Activated T-cell treated with anti-CD3 and anti-CD28 coated beads, Interleukin-2, amount 50 U/mL, for 72 hours (primary cell): ENCODE results near the gene CAPS2. TPM values are rescaled to one million over a fixed set of nuclear protein-coding genes. Genes with fewer than 3 reads are reported as not detected.
A peak's percentile ranks its signal among the peaks of the same experiment; 100 is the strongest.

Source experiments
- ATAC-seq, 2 donors: fragments of 150-1000 bp; cut with Tn5 transposase; replicated peaks in 1 of 2; 2 replicates each; pipeline ENCODE4 v1.10.0; 2021; ENCODE audit warnings: moderate library complexity in 2 of 2, mild to moderate bottlenecking in 1 of 2
- DNase-seq, 2 donors: peaks; one replicate each; pipeline ENCODE4 v3.0.0; 2021 to 2022; ENCODE audit warnings: mixed read lengths in 1 of 2
- H3K27ac Mint-ChIP-seq: one replicate; pipeline ENCODE4 v1.8.0; 2022; ENCODE audit warnings: mild to moderate bottlenecking, moderate library complexity, mixed read lengths
- H3K27me3 Mint-ChIP-seq: one replicate; pipeline ENCODE4 v1.8.0; 2022; ENCODE audit warnings: low read depth, mixed read lengths
- H3K36me3 Mint-ChIP-seq, 2 donors: one replicate each; pipeline ENCODE4 v1.8.0; 2022; ENCODE audit warnings: mixed read lengths in 2 of 2, mild to moderate bottlenecking in 1 of 2; ENCODE audit not compliant: insufficient read depth in 2 of 2
- H3K4me1 Mint-ChIP-seq: one replicate; pipeline ENCODE4 v1.8.0; 2022; ENCODE audit warnings: low read depth, mixed read lengths
- H3K4me3 Mint-ChIP-seq, 2 donors: one replicate each; pipeline ENCODE4 v1.8.0; 2022; ENCODE audit warnings: mild to moderate bottlenecking in 2 of 2, mixed read lengths in 2 of 2, moderate library complexity in 2 of 2
- H3K9me3 Mint-ChIP-seq, 2 donors: one replicate each; pipeline ENCODE4 v1.8.0; 2022; ENCODE audit warnings: mixed read lengths in 2 of 2
- total RNA-seq, 2 donors: library from RNA; stranded (reverse); gene quantifications; one replicate each; pipeline ENCODE4 v1.2.3, GENCODE V29; 2022

CAPS2 gene
- total RNA-seq, 2 donors from 2014 or later = 4.3 to 6.3 TPM

GRCh38 chr12:75337905-75338304 is 7.8 kb upstream of the CAPS2 start:
- ATAC-seq = no peak
- Mint-ChIP-seq H3K4me1 (peaks cover 26% of the 10 kb centered on the region), H3K27me3 (peaks cover 61% of the 10 kb centered on the region), H3K4me3 (no peak overlapping the region), H3K36me3 (no peaks in the 10 kb centered on the region), H3K9me3 (no peaks in the 10 kb centered on the region), H3K27ac (no peak overlapping the region)
- no peak for DNase-seq

- Mint-ChIP-seq H3K4me3 (peak within 1 kb of the TSS; percentile 83 to 94), H3K36me3 (no peaks in the 10 kb centered on the region), H3K9me3 (no peaks in the 10 kb centered on the region), H3K4me1 (peaks cover 34% of the 10 kb centered on the region), H3K27me3 (peaks cover 53% of the 10 kb centered on the region), H3K27ac (no peak within 1 kb of the TSS)
- peak; percentile 83 to 84 for DNase-seq
- peak; percentile 81 to 84 for ATAC-seq
These were observed 4.4 kb upstream of the CAPS2 start, which contains the start of gene GLIPR1L1 for GRCh38 chr12:75334384-75335030. Gene GLIPR1L1 (plus strand): TSS chr12:75334670. CDS start chr12:75334729, 59 bp downstream.

GRCh38 chr12:75327642-75328041 is 2.5 kb downstream of the CAPS2 start:
- peaks cover 24% of the 10 kb centered on the region for H3K27me3 Mint-ChIP-seq
- no peak for DNase-seq
- no peaks in the 10 kb centered on the region for H3K36me3 Mint-ChIP-seq
- no peak overlapping the region for H3K4me3 Mint-ChIP-seq
- ATAC-seq = no peak
- H3K9me3 Mint-ChIP-seq = no peaks in the 10 kb centered on the region
- peaks cover 13% of the 10 kb centered on the region for H3K4me1 Mint-ChIP-seq
- H3K27ac Mint-ChIP-seq = no peak overlapping the region

- Mint-ChIP-seq H3K27me3 (peaks cover 7% of the 10 kb centered on the region), H3K4me3 (no peak overlapping the region), H3K4me1 (no peaks in the 10 kb centered on the region), H3K27ac (no peak overlapping the region), H3K36me3 (no peaks in the 10 kb centered on the region), H3K9me3 (no peaks in the 10 kb centered on the region)
- no peak for DNase-seq
- ATAC-seq = no peak
These were observed 6.5 kb downstream of the CAPS2 start for GRCh38 chr12:75323663-75324062.

- no peaks in the 10 kb centered on the region for H3K4me1 Mint-ChIP-seq
- ATAC-seq (no peak), DNase-seq (no peak)
- no peak overlapping the region for H3K4me3 Mint-ChIP-seq
- H3K9me3 Mint-ChIP-seq = no peaks in the 10 kb centered on the region
- H3K27me3 Mint-ChIP-seq = no peaks in the 10 kb centered on the region
- H3K27ac Mint-ChIP-seq = no peak overlapping the region
- H3K36me3 Mint-ChIP-seq = no peaks in the 10 kb centered on the region
These were observed 7.7 kb downstream of the CAPS2 start for GRCh38 chr12:75322464-75322863.

- H3K27ac Mint-ChIP-seq = no peak overlapping the region
- H3K4me3 Mint-ChIP-seq = no peak overlapping the region
- H3K4me1 Mint-ChIP-seq = no peaks in the 10 kb centered on the region
- DNase-seq = no peak
- no peaks in the 10 kb centered on the region for H3K9me3 Mint-ChIP-seq
- H3K27me3 Mint-ChIP-seq = no peaks in the 10 kb centered on the region
- H3K36me3 Mint-ChIP-seq = no peaks in the 10 kb centered on the region
- no peak for ATAC-seq
These were observed 12.3 kb downstream of the CAPS2 start for GRCh38 chr12:75317784-75318183.

GRCh38 chr12:75315518-75315917 is 14.6 kb downstream of the CAPS2 start:
- Mint-ChIP-seq H3K27me3 (no peaks in the 10 kb centered on the region), H3K4me3 (no peak overlapping the region), H3K27ac (no peak overlapping the region), H3K4me1 (no peaks in the 10 kb centered on the region), H3K36me3 (no peaks in the 10 kb centered on the region), H3K9me3 (no peaks in the 10 kb centered on the region)
- ATAC-seq (no peak), DNase-seq (no peak)

- no peaks in the 10 kb centered on the region for H3K4me1 Mint-ChIP-seq
- no peak overlapping the region for H3K4me3 Mint-ChIP-seq
- DNase-seq (no peak), ATAC-seq (no peak)
- H3K9me3 Mint-ChIP-seq = no peaks in the 10 kb centered on the region
- H3K27me3 Mint-ChIP-seq = no peaks in the 10 kb centered on the region
- H3K27ac Mint-ChIP-seq = no peak overlapping the region
- no peaks in the 10 kb centered on the region for H3K36me3 Mint-ChIP-seq
These were observed 18.8 kb downstream of the CAPS2 start for GRCh38 chr12:75311369-75311768.

GRCh38 chr12:75308279-75308678 is 21.8 kb downstream of the CAPS2 start:
- H3K36me3 Mint-ChIP-seq = no peaks in the 10 kb centered on the region
- H3K27me3 Mint-ChIP-seq = no peaks in the 10 kb centered on the region
- H3K27ac Mint-ChIP-seq = no peak overlapping the region
- no peaks in the 10 kb centered on the region for H3K9me3 Mint-ChIP-seq
- DNase-seq = no peak
- no peak for ATAC-seq
- no peaks in the 10 kb centered on the region for H3K4me1 Mint-ChIP-seq
- H3K4me3 Mint-ChIP-seq = no peak overlapping the region

GRCh38 chr12:75305412-75306332 is 24.5 kb downstream of the CAPS2 start:
- Mint-ChIP-seq H3K4me1 (no peaks in the 10 kb centered on the region), H3K36me3 (no peaks in the 10 kb centered on the region), H3K9me3 (no peaks in the 10 kb centered on the region), H3K27ac (no peak overlapping the region), H3K4me3 (no peak overlapping the region), H3K27me3 (no peaks in the 10 kb centered on the region)
- DNase-seq = no peak
- ATAC-seq = no peak

- Mint-ChIP-seq H3K9me3 (no peaks in the 10 kb centered on the region), H3K27me3 (no peaks in the 10 kb centered on the region), H3K27ac (no peak overlapping the region), H3K4me3 (no peak overlapping the region), H3K4me1 (no peaks in the 10 kb centered on the region), H3K36me3 (no peaks in the 10 kb centered on the region)
- ATAC-seq (no peak), DNase-seq (no peak)
These were observed 27.3 kb downstream of the CAPS2 start for GRCh38 chr12:75302781-75303180.

GRCh38 chr12:75302225-75302624 is 27.9 kb downstream of the CAPS2 start:
- Mint-ChIP-seq H3K27ac (no peak overlapping the region), H3K4me1 (no peaks in the 10 kb centered on the region)
- no peak for ATAC-seq

GRCh38 chr12:75294797-75295196 is 35.3 kb downstream of the CAPS2 start:
- no peaks in the 10 kb centered on the region for H3K27me3 Mint-ChIP-seq
- no peak overlapping the region for H3K4me3 Mint-ChIP-seq
- no peak overlapping the region for H3K27ac Mint-ChIP-seq
- no peaks in the 10 kb centered on the region for H3K9me3 Mint-ChIP-seq
- no peaks in the 10 kb centered on the region for H3K36me3 Mint-ChIP-seq
- no peak for ATAC-seq
- no peaks in the 10 kb centered on the region for H3K4me1 Mint-ChIP-seq
- no peak for DNase-seq

More at GRCh38 chr12:75302225-75302624, 27.9 kb downstream of the CAPS2 start:
- no peaks in the 10 kb centered on the region for H3K9me3 Mint-ChIP-seq
- H3K27me3 Mint-ChIP-seq = no peaks in the 10 kb centered on the region
- H3K36me3 Mint-ChIP-seq = no peaks in the 10 kb centered on the region
- no peak overlapping the region for H3K4me3 Mint-ChIP-seq
- no peak for DNase-seq
